Trophoblast cell (in vitro differentiated cells and primary cell): ENCODE data around the gene ATXN2L.
A peak's percentile ranks its signal among the peaks of the same experiment; 100 is the strongest.
"Not testable (repeated sequence)": the region's sequence is repeated elsewhere in the genome, so short reads cannot be mapped to it uniquely, and the experiment has no call there.

Experiments used
- DNase-seq, 2 donors: peaks; one replicate each; pipeline ENCODE4 v3.0.0-alpha.2; 2016
- H2AFZ ChIP-seq: 2 replicates; pipeline ENCODE4 v1.6.1; 2013; ENCODE audit warnings: low read length, moderate library complexity, mild to moderate bottlenecking; ENCODE audit not compliant: insufficient read depth, poor library complexity
- H2AK5ac ChIP-seq: 2 replicates; pipeline ENCODE4 v1.6.1; 2013; ENCODE audit warnings: mild to moderate bottlenecking, low read length
- H2BK120ac ChIP-seq: 2 replicates; pipeline ENCODE4 v1.6.1; 2013; ENCODE audit warnings: low read length, mild to moderate bottlenecking, moderate library complexity; ENCODE audit not compliant: insufficient read depth, poor library complexity
- H2BK12ac ChIP-seq: 2 replicates; pipeline ENCODE4 v1.6.1; 2013; ENCODE audit warnings: mild to moderate bottlenecking, low read length, moderate library complexity
- H2BK5ac ChIP-seq: 2 replicates; pipeline ENCODE4 v1.6.1; 2013; ENCODE audit warnings: low read length, low read depth, moderate library complexity, mild to moderate bottlenecking; ENCODE audit not compliant: poor library complexity
- H3K14ac ChIP-seq: 2 replicates; pipeline ENCODE4 v1.6.1; 2013; ENCODE audit warnings: mild to moderate bottlenecking, low read length
- H3K18ac ChIP-seq: 2 replicates; pipeline ENCODE4 v1.6.1; 2013; ENCODE audit warnings: mild to moderate bottlenecking, low read length
- H3K23ac ChIP-seq: 2 replicates; pipeline ENCODE4 v1.6.1; 2013; ENCODE audit warnings: low read length
- H3K27ac ChIP-seq: 2 replicates; pipeline ENCODE4 v1.5.1; 2013; ENCODE audit warnings: low read depth, mild to moderate bottlenecking, inconsistent platforms, low read length, moderate library complexity
- H3K27me3 ChIP-seq: 2 replicates; pipeline ENCODE4 v1.6.1; 2013; ENCODE audit warnings: inconsistent platforms, mild to moderate bottlenecking, low read length, moderate library complexity; ENCODE audit not compliant: insufficient read depth
- H3K36me3 ChIP-seq, 2 experiments: 1 replicate in 1 of 2; 2 replicates in 1 of 2; pipeline ENCODE4 v1.6.1; 2013; ENCODE audit warnings: low read length in 2 of 2, mild to moderate bottlenecking in 2 of 2, moderate library complexity in 1 of 2; ENCODE audit not compliant: insufficient read depth in 2 of 2, control insufficient read depth in 1 of 2
- H3K4ac ChIP-seq: 2 replicates; pipeline ENCODE4 v1.6.1; 2013; ENCODE audit warnings: low read depth, mild to moderate bottlenecking, low read length, moderate library complexity
- H3K4me1 ChIP-seq, 2 experiments: 1 replicate in 1 of 2; 2 replicates in 1 of 2; pipeline ENCODE4 v1.6.1; 2013; ENCODE audit warnings: low read length in 2 of 2, mild to moderate bottlenecking in 2 of 2, moderate library complexity in 1 of 2; ENCODE audit not compliant: insufficient read depth in 2 of 2, control insufficient read depth in 1 of 2
- H3K4me2 ChIP-seq: 2 replicates; pipeline ENCODE4 v1.6.1; 2013; ENCODE audit warnings: inconsistent platforms, mild to moderate bottlenecking, low read length, moderate library complexity
- H3K4me3 ChIP-seq: 2 replicates; pipeline ENCODE4 v1.5.1; 2013; ENCODE audit warnings: mild to moderate bottlenecking, low read depth, low read length, inconsistent platforms
- H3K79me1 ChIP-seq: one replicate; pipeline ENCODE4 v1.6.1; 2013; ENCODE audit warnings: low read length
- H3K79me2 ChIP-seq: 2 replicates; pipeline ENCODE4 v1.6.1; 2013; ENCODE audit warnings: low read length, mild to moderate bottlenecking; ENCODE audit not compliant: control insufficient read depth, insufficient read depth, poor library complexity
- H3K9ac ChIP-seq: 2 replicates; pipeline ENCODE4 v1.6.1; 2013; ENCODE audit warnings: mild to moderate bottlenecking, low read length
- H3K9me3 ChIP-seq: 2 replicates; pipeline ENCODE4 v1.6.1; 2013; ENCODE audit warnings: low read depth, mild to moderate bottlenecking, control low read depth, inconsistent platforms, low read length; ENCODE audit not compliant: insufficient read depth
- H4K12ac ChIP-seq: 2 replicates; pipeline ENCODE4 v1.6.1; 2013; ENCODE audit warnings: low read depth, mild to moderate bottlenecking, low read length, moderate library complexity
- H4K8ac ChIP-seq: 2 replicates; pipeline ENCODE4 v1.6.1; 2013; ENCODE audit warnings: low read depth, mild to moderate bottlenecking, low read length, moderate library complexity
- H4K91ac ChIP-seq: one replicate; pipeline ENCODE4 v1.6.1; 2013; ENCODE audit warnings: low read depth, mild to moderate bottlenecking, low read length, moderate library complexity
- WGBS: extraction: QIAGEN DNeasy Blood & Tissue Kit; methylation state at CpG from one replicate; pipeline ENCODE4 v1.1.7; 2013; ENCODE audit warnings: missing lambda C conversion rate; ENCODE audit not compliant: insufficient read length, insufficient coverage; ENCODE audit errors: extremely low coverage; 5-methylcytosine and 5-hydroxymethylcytosine counted together

Gene ATXN2L

DNA sequence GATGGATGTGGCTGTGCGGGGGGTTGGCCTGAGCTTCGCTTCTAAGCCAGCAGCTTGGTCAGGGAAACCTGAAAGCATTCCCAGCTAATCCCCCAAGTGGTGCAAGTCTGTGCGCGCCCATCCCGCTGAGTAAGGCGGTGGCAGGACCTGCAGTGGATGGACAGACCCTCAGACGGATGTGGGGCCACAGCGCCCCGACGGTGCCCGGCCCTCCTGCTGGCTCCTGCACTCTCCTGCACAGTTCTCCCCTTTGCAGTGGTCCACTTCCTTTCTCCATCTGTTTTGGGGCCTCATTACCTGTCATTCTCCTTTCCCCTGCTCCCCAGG, 57.8 kb downstream of the ATXN2L start:
- H3K27ac ChIP-seq, result no peak overlapping the region
- peaks cover 18% of the 10 kb centered on the region for H3K27me3 ChIP-seq
- WGBS, result no CpG with 5 or more reads among the region's 11 CpGs

DNA sequence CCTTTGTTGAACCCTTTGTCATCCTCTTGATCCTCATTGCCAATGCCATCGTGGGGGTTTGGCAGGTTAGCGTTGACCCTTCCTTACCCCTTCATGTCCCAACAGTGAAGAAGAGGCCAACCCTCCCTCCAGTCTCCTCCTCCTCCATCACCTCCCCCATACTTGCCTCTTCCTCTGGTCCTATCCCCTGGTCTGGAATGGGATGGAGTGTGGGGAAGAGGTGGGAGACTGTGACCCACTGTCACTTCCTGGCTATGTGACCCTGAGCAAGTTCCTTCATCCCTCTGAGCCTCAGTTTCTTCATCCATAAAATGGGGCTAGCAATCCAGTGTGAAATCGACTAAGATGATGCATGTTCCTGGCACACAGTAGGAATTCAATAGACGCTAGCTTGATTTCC, 58.2 kb downstream of the ATXN2L start:
- H3K4ac ChIP-seq, result no peak overlapping the region
- no peak overlapping the region for H4K8ac ChIP-seq
- H3K14ac ChIP-seq, result no peak overlapping the region
- H3K79me2 ChIP-seq, result no peaks in the 10 kb centered on the region
- no peak overlapping the region for H2BK12ac ChIP-seq
- no CpG with 5 or more reads among the region's 4 CpGs for WGBS
- no peak overlapping the region for H3K23ac ChIP-seq
- no peak overlapping the region for H2AK5ac ChIP-seq
- no peak overlapping the region for H4K91ac ChIP-seq
- no peaks in the 10 kb centered on the region for H3K79me1 ChIP-seq
- no peak overlapping the region for H2BK120ac ChIP-seq
- no peak overlapping the region for H3K18ac ChIP-seq
- peaks cover 5% of the 10 kb centered on the region for H3K9me3 ChIP-seq
- DNase-seq, result no peak
- H3K27me3 ChIP-seq, result peaks cover 18% of the 10 kb centered on the region
- H3K36me3 ChIP-seq, result peaks cover 0 to 2% of the 10 kb centered on the region in 2 experiments
- H3K4me3 ChIP-seq, result no peak overlapping the region
- no peak overlapping the region for H3K9ac ChIP-seq
- H2AFZ ChIP-seq, result no peak overlapping the region
- no peak overlapping the region for H4K12ac ChIP-seq
- no peak overlapping the region for H3K27ac ChIP-seq
- peaks cover 9 to 13% of the 10 kb centered on the region in 2 experiments for H3K4me1 ChIP-seq
- no peak overlapping the region for H2BK5ac ChIP-seq
- H3K4me2 ChIP-seq, result no peak overlapping the region

More for the DNA sequence above, 57.8 kb downstream of the ATXN2L start:
- Histone ChIP-seq H3K79me1 (no peaks in the 10 kb centered on the region), H2BK5ac (no peak overlapping the region), H2BK12ac (no peak overlapping the region), H2AK5ac (no peak overlapping the region), H3K18ac (no peak overlapping the region), H2BK120ac (no peak overlapping the region), H4K12ac (no peak overlapping the region), H3K9me3 (peaks cover 5% of the 10 kb centered on the region), H4K8ac (peak overlapping the region; percentile 2), H3K4ac (no peak overlapping the region), H3K79me2 (no peaks in the 10 kb centered on the region), H2AFZ (peak overlapping the region; percentile 30), H3K4me3 (no peak overlapping the region), H3K36me3 (peaks cover 0 to 2% of the 10 kb centered on the region in 2 experiments), H3K4me1 (peaks cover 9 to 13% of the 10 kb centered on the region in 2 experiments), H3K9ac (no peak overlapping the region), H3K4me2 (peak overlapping the region; percentile 89), H3K14ac (no peak overlapping the region), H4K91ac (no peak overlapping the region), H3K23ac (no peak overlapping the region)
- no peak for DNase-seq

- Histone ChIP-seq H3K27me3 (peaks cover 18% of the 10 kb centered on the region), H3K4me1 (peaks cover 9 to 13% of the 10 kb centered on the region in 2 experiments)
- H2BK120ac ChIP-seq, H3K79me1 ChIP-seq, H2AFZ ChIP-seq, H3K79me2 ChIP-seq, H3K23ac ChIP-seq, H2AK5ac ChIP-seq, H2BK5ac ChIP-seq, H3K14ac ChIP-seq, H3K4me2 ChIP-seq, H2BK12ac ChIP-seq, H4K91ac ChIP-seq, DNase-seq, H4K12ac ChIP-seq, H3K36me3 ChIP-seq, H3K9me3 ChIP-seq, H3K4me3 ChIP-seq, H4K8ac ChIP-seq, H3K9ac ChIP-seq, H3K27ac ChIP-seq, H3K18ac ChIP-seq, H3K4ac ChIP-seq: not testable (repeated sequence)
- WGBS, result no CpG with 5 or more reads among the region's 4 CpGs
Measured at GRCh38 chr16:28881565-28881964, 58.8 kb downstream of the ATXN2L start.

GRCh38 chr16:28882551-28883160, 59.9 kb downstream of the ATXN2L start:
- no peak overlapping the region for H3K4me2 ChIP-seq
- peaks cover 5% of the 10 kb centered on the region for H3K9me3 ChIP-seq
- H4K8ac ChIP-seq, result no peak overlapping the region
- H3K27me3 ChIP-seq, result peaks cover 18% of the 10 kb centered on the region
- no peak overlapping the region for H3K9ac ChIP-seq
- H3K4me1 ChIP-seq, result peaks cover 9 to 13% of the 10 kb centered on the region in 2 experiments
- H4K91ac ChIP-seq, result no peak overlapping the region
- no peak overlapping the region for H3K23ac ChIP-seq
- no peak overlapping the region for H3K18ac ChIP-seq
- no peak overlapping the region for H3K14ac ChIP-seq
- H3K36me3 ChIP-seq, result peaks cover 2 to 3% of the 10 kb centered on the region in 2 experiments
- no peak overlapping the region for H3K27ac ChIP-seq
- no peak overlapping the region for H3K4ac ChIP-seq
- H2BK12ac ChIP-seq, result no peak overlapping the region
- H3K79me1 ChIP-seq, result no peaks in the 10 kb centered on the region
- H4K12ac ChIP-seq, result no peak overlapping the region
- H2AFZ ChIP-seq, result no peak overlapping the region
- H3K4me3 ChIP-seq, result no peak overlapping the region
- no peak for DNase-seq
- no peak overlapping the region for H2BK5ac ChIP-seq
- WGBS, result no CpG with 5 or more reads among the region's 24 CpGs
- H2AK5ac ChIP-seq, result no peak overlapping the region
- H2BK120ac ChIP-seq, result no peak overlapping the region
- no peaks in the 10 kb centered on the region for H3K79me2 ChIP-seq
